ENCODE measurements around the gene CDH18.

Gene CDH18

GRCh38 chr5:19771174-19771835 lies 216.7 kb downstream of the CDH18 start:
- H3K27ac ChIP-seq: no peak overlapping the region
- no peaks in the 10 kb centered on the region for H3K79me2 ChIP-seq (ENCODE audit: insufficient read depth, low read depth)
- H3K36me3 ChIP-seq (ENCODE audit: insufficient read depth): no peaks in the 10 kb centered on the region
- no peak overlapping the region for H3K9ac ChIP-seq
- no peaks in the 10 kb centered on the region for H4K20me1 ChIP-seq (ENCODE audit: insufficient read depth)
- no peak overlapping the region for H3K4me3 ChIP-seq (IDR thresholded peaks at IDR 0.05; ENCODE audit: insufficient read depth, low read depth, low read length)
- no peaks in the 10 kb centered on the region for H3K27me3 ChIP-seq (ENCODE audit: insufficient read depth, low read depth)
- no peaks in the 10 kb centered on the region for H3K4me1 ChIP-seq (ENCODE audit: low read depth, poor library complexity, severe bottlenecking)
- H3K4me2 ChIP-seq: no peak overlapping the region
- no peak overlapping the region for H2AFZ ChIP-seq (ENCODE audit: low read depth)
- TF ChIP-seq, protein P1, sequence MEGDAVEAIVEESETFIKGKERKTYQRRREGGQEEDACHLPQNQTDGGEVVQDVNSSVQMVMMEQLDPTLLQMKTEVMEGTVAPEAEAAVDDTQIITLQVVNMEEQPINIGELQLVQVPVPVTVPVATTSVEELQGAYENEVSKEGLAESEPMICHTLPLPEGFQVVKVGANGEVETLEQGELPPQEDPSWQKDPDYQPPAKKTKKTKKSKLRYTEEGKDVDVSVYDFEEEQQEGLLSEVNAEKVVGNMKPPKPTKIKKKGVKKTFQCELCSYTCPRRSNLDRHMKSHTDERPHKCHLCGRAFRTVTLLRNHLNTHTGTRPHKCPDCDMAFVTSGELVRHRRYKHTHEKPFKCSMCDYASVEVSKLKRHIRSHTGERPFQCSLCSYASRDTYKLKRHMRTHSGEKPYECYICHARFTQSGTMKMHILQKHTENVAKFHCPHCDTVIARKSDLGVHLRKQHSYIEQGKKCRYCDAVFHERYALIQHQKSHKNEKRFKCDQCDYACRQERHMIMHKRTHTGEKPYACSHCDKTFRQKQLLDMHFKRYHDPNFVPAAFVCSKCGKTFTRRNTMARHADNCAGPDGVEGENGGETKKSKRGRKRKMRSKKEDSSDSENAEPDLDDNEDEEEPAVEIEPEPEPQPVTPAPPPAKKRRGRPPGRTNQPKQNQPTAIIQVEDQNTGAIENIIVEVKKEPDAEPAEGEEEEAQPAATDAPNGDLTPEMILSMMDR (conservative IDR thresholded peaks at IDR 0.05; ENCODE audit: low read depth, low read length): no peak

- H3K9ac ChIP-seq: no peak overlapping the region
- no peak overlapping the region for H3K4me3 ChIP-seq (IDR thresholded peaks at IDR 0.05; ENCODE audit: insufficient read depth, low read depth, low read length)
- H3K27me3 ChIP-seq (ENCODE audit: insufficient read depth, low read depth): no peaks in the 10 kb centered on the region
- no peak overlapping the region for H2AFZ ChIP-seq (ENCODE audit: low read depth)
- no peak overlapping the region for H3K27ac ChIP-seq
- H3K4me2 ChIP-seq: no peak overlapping the region
- no peaks in the 10 kb centered on the region for H4K20me1 ChIP-seq (ENCODE audit: insufficient read depth)
- H3K4me1 ChIP-seq (ENCODE audit: low read depth, poor library complexity, severe bottlenecking): no peaks in the 10 kb centered on the region
- TF ChIP-seq, protein P1 (conservative IDR thresholded peaks at IDR 0.05; ENCODE audit: low read depth, low read length): no peak
- no peaks in the 10 kb centered on the region for H3K79me2 ChIP-seq (ENCODE audit: insufficient read depth, low read depth)
- no peaks in the 10 kb centered on the region for H3K36me3 ChIP-seq (ENCODE audit: insufficient read depth)
Measured at GRCh38 chr5:19770396-19770795, 217.6 kb downstream of the CDH18 start.

DNA sequence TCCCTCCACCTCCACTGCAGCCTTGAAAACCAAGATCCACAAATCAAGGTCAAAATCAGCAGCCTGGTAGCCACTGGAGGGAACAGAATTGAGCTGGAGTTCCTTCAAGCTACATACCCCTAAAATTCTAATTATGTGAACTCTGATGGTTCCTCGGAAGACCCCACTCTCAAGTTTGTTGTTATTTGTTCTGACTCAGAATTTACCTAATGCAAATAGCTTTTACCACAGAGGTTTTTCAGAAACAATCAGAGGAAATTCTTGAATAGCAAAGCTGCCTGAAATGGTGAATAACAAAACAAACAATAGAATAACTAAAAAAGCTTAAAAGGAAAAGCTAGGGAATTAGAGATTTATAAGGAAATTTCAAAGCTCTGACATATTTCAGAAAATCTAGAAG lies 220.0 kb downstream of the CDH18 start:
- H4K20me1 ChIP-seq (ENCODE audit: insufficient read depth): no peaks in the 10 kb centered on the region
- no peaks in the 10 kb centered on the region for H3K27me3 ChIP-seq (ENCODE audit: insufficient read depth, low read depth)
- H3K79me2 ChIP-seq (ENCODE audit: insufficient read depth, low read depth): no peaks in the 10 kb centered on the region
- no peaks in the 10 kb centered on the region for H3K36me3 ChIP-seq (ENCODE audit: insufficient read depth)
- TF ChIP-seq, protein P1 (conservative IDR thresholded peaks at IDR 0.05; ENCODE audit: low read depth, low read length): no peak
- H3K4me3 ChIP-seq (IDR thresholded peaks at IDR 0.05; ENCODE audit: insufficient read depth, low read depth, low read length): no peak overlapping the region
- no peak overlapping the region for H3K27ac ChIP-seq
- no peak overlapping the region for H3K4me2 ChIP-seq
- H3K9ac ChIP-seq: no peak overlapping the region
- H2AFZ ChIP-seq (ENCODE audit: low read depth): no peak overlapping the region
- no peaks in the 10 kb centered on the region for H3K4me1 ChIP-seq (ENCODE audit: low read depth, poor library complexity, severe bottlenecking)

- no peaks in the 10 kb centered on the region for H3K36me3 ChIP-seq (ENCODE audit: insufficient read depth)
- no peak overlapping the region for H3K9ac ChIP-seq
- H2AFZ ChIP-seq (ENCODE audit: low read depth): no peak overlapping the region
- no peaks in the 10 kb centered on the region for H3K4me1 ChIP-seq (ENCODE audit: low read depth, poor library complexity, severe bottlenecking)
- no peak overlapping the region for H3K4me3 ChIP-seq (IDR thresholded peaks at IDR 0.05; ENCODE audit: insufficient read depth, low read depth, low read length)
- H4K20me1 ChIP-seq (ENCODE audit: insufficient read depth): no peaks in the 10 kb centered on the region
- H3K27ac ChIP-seq: no peak overlapping the region
- no peak overlapping the region for H3K4me2 ChIP-seq
- H3K27me3 ChIP-seq (ENCODE audit: insufficient read depth, low read depth): no peaks in the 10 kb centered on the region
- TF ChIP-seq, protein P1 (conservative IDR thresholded peaks at IDR 0.05; ENCODE audit: low read depth, low read length): no peak
- no peaks in the 10 kb centered on the region for H3K79me2 ChIP-seq (ENCODE audit: insufficient read depth, low read depth)
Measured at GRCh38 chr5:19753579-19753978, 234.4 kb downstream of the CDH18 start.
